Colon (tissue), 2 donors: ENCODE results near the gene PCF11.

Experiments
- FAIRE-seq: peaks from 2 replicates; lab custom pipeline; 2012; peaks lifted over from hg19 to GRCh38; lab: Jason Lieb, UNC
- donor health status: control.
- donor health status: control.

The PCF11 gene

GRCh38 chr11:83156144-83156995 lies 561 bp upstream of the PCF11 start:
- FAIRE-seq: peak; percentile 91

GRCh38 chr11:83157594-83158356 lies 844 bp downstream of the PCF11 start:
- FAIRE-seq: no peak

- FAIRE-seq: no peak
Observed at GRCh38 chr11:83158357-83158786, 1.4 kb downstream of the PCF11 start.

- FAIRE-seq: no peak
Observed at GRCh38 chr11:83158965-83159901, 2.3 kb downstream of the PCF11 start.

DNA sequence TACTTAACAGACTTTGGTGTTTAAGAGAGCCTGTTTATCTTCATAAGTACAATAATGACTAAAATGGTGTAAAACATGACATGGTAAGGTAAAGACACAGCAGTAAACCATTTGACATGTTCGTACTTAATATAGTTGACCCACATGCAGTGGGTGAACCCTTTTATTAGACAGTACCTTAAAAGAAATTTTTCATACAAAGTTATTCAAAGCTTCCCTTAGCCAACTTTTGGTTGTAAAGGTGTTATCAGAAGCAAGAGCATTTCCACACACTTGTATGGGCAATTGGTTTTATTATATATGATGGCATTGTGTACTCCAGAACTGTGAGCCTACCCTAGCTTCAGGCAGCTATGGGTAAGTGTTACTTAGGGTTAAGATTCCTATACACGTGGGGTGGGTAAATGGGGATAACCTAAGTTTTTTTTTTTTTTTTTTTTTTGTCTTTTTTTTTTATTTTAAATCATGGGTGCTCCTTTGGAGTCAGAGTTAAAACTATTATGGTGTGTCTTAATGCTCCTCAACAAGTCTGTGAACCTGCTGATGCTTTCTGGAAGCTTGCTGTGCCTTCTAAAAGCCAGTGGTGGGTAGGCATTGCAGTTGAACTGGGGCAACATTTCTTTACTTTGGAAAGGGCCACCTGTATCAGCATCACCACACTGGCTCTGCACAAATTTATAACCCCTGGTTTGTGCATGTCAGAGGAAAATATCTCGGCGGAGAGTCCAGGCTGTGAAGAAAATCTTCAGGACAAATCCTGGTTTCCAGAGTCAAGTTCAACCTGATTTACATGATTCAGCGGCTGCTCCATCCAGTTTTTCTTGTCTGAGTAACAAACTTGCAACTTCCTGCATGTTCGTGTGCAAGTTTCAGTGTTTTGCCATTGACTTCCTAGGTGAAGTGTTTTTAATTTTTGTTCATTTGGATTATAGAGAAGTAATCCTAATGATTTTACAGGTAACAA lies 3.3 kb downstream of the PCF11 start:
- no peak for FAIRE-seq

DNA sequence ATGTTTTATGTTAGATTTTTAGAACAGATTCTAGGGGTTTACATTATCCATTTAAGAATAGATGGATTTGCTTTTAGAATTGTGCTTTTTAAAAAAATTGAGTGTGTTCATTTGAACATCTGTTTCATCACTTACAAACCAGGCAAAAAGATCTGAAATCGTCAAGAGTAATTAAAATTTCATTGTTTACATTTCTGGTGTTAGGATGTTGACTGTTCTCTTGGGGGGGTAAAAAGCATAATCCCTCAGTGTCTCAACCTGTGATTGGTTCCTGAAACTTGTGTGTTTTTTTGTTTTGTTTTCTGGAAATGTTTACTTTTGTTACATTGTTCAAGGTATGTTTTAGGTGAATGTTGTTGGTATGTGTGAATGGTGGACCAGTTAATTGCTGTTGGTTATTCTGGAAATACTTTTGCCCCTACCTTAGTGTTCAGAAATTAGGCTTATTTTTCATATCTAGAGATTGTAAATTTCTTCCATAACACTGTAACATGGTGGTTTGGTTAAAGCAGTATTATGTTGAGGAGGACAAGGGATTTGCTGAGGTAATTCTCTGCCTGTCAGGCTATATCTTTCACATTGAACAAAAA lies 4.8 kb downstream of the PCF11 start:
- FAIRE-seq: no peak

GRCh38 chr11:83162377-83162776 lies 5.4 kb downstream of the PCF11 start:
- no peak for FAIRE-seq

GRCh38 chr11:83166193-83166866 lies 9.4 kb downstream of the PCF11 start:
- no peak for FAIRE-seq

- FAIRE-seq: no peak
Observed at GRCh38 chr11:83168756-83169155, 11.8 kb downstream of the PCF11 start.

GRCh38 chr11:83170865-83171264 lies 13.9 kb downstream of the PCF11 start:
- no peak for FAIRE-seq

DNA sequence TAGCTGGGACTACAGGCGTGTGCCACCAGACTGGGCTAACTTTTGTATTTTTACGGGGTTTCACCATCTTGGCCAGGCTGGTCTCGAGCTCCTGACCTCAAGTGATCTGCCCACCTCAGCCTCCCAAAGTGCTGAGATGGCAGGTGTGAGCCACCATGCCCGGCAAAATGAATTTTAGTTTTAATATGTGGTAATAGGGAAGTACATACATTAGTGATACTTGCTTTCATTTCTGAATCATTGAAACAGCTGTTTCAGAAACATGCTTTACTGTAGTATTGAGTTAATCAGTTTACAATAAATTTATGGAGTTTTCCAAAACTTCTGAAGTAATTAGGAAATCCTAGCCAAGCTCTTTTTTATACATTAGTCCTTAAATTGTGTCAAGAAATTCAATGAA lies 15.6 kb downstream of the PCF11 start:
- no peak for FAIRE-seq

- FAIRE-seq: no peak
Observed at GRCh38 chr11:83174008-83174407, 17.1 kb downstream of the PCF11 start.

DNA sequence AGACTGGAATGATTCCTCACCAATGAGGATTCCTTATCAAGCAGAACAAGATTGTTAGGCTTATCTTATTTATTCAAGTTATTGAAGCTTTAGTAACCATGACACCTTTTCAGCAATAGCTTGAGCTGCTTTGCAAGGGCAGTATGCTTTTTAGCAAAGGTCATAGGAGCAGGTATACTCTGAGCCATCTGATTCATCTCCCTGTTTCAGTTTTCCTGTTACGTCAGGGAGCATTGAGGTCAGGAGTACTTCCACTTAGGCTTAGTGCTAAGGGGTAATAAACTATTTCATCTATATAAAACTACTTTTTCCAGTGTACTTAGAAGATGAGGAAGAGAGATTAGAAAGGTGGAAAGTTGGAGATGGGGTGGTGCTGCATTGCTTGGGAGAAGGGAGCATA lies 18.9 kb downstream of the PCF11 start:
- no peak for FAIRE-seq

- no peak for FAIRE-seq
Observed at GRCh38 chr11:83181815-83182214, 24.9 kb downstream of the PCF11 start.

DNA sequence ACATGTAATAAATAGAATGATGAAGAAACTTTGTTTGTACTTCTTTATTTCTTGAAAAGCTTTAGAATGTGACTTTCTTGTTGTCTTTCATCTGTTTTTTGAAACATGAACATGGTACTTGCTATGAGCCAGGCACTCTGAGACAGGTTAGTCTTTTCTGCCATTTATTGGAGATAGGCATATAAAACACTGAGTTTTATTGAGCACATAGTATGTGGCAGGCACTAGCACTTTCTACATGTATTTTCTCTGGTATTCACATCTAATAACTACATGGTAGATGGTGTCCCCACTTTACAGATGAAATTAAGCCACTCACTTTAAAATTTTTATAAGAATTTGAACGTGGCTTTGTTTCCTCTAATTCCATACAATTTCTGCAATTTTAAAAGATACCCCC lies 28.8 kb downstream of the PCF11 start:
- FAIRE-seq: no peak

GRCh38 chr11:83187465-83187864 lies 30.5 kb downstream of the PCF11 start:
- no peak for FAIRE-seq

DNA sequence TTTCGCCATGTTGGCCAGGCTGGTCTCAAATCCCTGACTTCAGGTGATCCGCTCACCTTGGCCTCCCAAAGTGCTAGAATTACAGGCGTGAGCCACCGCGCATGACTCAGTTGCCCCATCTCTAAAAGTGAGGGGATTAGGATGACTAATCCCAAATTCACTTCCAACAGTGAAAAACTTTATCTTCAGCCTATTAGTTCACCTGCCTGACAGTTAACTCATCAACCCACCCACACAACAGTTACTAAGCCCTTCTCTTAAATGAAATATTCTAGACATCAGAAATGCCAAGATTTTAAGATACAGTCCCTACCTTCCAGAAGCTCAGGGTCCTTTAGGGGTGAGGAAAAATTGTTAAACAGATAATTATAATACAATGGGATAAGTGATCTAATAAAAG lies 34.6 kb downstream of the PCF11 start:
- FAIRE-seq: no peak

GRCh38 chr11:83191986-83192385 lies 35.1 kb downstream of the PCF11 start:
- no peak for FAIRE-seq

GRCh38 chr11:83192606-83193245 lies 35.8 kb downstream of the PCF11 start:
- no peak for FAIRE-seq
